Stimulated activated CD4-positive, alpha-beta T cell treated with anti-CD3 and anti-CD28 coated beads, Interleukin-12 subunit alpha, Interleukin-12 subunit beta, amount 100 ng/mL, for 24 hours (primary cell): ENCODE data around the gene PANK1.
"Not testable (repeated sequence)": the region's sequence is repeated elsewhere in the genome, so short reads cannot be mapped to it uniquely, and the experiment has no call there.

Source experiments
- DNase-seq, 2 experiments: peaks; one replicate each; pipeline ENCODE4 v3.0.0-alpha.2; 2020; ENCODE audit warnings: low read depth in 2 of 2

The PANK1 gene

DNA sequence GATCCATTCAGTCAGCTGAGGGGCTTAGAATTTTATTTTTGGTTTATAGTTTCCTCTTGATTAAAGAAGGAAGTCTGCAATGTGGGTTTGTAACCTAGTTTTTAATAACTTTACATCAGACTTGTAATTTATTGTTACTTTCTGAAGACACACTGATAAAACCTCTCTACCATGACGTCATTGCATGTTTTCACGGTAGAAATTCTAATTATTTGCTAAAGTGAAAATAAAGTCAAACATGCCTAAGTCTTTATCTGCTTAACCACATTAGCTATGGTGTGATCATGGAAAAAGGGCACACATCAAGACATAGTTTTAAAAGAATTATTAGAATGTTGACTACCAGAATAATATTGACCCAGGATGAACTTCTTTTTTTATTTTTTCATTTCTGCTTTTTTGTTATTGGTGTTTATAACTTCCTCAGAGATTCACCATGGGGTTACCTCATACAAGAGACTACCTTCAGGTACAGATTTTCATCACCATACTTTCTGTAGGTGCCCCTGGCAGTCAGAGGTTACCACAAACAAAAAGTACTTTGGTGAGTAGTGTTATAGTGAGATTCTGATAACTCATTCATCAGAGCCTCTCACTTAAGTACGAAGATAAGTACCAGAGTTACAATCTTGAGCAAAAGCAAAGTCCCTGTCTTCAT, 7.0 kb upstream of the PANK1 start:
- no peak for DNase-seq

GRCh38 chr10:89651205-89651915, 6.3 kb upstream of the PANK1 start:
- no peak for DNase-seq

- no peak for DNase-seq
These were observed 4.0 kb upstream of the PANK1 start for GRCh38 chr10:89649051-89649450.

- no peak for DNase-seq
These were observed 3.0 kb upstream of the PANK1 start for GRCh38 chr10:89648074-89648473.

DNA sequence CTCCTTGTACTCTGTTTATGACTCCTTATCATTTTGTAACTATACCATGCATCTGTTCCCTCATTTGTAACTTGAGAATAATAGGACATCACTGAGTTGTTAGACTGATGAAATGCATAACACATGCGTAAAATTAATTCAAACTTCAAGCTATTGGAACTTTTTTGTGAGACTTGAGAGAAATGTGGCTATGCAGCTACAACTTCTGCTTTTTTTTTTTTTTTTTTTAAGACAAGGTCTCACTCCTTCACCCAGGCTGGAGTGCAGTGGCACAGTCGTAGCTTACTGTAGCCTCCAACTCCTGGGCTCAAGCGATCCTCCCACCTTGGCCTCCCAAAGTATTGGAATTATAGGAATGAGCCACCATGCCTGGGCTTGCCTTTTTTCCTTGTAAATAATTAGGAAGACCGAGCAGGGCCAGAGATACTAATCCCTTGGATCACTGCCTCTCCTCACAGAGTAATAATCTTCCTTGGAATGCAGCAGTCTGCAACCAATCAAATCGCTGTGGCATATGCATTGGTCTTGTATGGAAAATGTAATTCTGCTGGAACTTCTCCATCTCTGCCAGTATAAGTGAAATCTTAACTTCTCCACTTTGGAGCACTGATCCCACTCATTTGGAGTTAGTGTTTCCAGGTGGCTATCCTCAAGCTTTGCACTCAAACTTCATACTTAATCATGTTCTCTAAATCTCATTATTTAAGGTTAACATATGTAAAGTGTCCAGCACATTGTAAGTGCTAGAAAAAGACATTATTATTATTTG, 2.0 kb upstream of the PANK1 start:
- no peak for DNase-seq

DNA sequence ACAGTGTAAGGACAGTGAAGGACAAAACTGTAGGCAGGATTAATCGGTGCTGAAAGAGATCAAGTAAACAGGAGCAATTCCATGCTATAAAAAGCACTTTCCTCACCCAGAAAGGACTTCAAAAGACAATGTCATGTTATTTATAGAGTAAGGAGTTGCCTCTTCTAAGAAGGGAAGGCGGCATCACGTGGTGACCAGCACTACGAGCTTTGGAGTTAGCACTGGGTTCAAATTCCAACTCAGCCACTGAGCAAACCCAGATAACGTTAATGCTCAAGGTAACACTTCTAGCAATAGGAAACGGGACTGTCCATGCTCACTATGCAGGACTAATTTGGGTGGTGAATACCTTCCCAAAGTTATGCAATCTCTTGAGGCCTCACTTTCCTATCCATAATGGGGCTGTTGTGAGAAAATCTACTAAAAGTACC, 715 bp upstream of the PANK1 start:
- no peak for DNase-seq

DNA sequence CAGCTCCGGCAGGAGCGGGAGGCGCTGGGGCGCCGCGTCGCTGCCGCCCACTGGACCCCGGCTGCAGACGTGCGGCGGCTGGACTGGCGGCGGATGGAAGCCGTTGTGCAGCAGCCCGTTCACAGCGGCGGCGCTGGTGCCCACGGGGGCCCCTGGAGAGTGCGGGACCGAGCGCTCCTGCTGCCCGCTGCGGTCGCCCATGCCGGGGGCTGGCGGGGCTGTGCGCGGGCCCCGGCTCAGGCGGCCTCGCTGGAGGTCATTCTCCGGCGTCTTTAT, 413 bp downstream of the PANK1 start:
- no peak for DNase-seq

DNA sequence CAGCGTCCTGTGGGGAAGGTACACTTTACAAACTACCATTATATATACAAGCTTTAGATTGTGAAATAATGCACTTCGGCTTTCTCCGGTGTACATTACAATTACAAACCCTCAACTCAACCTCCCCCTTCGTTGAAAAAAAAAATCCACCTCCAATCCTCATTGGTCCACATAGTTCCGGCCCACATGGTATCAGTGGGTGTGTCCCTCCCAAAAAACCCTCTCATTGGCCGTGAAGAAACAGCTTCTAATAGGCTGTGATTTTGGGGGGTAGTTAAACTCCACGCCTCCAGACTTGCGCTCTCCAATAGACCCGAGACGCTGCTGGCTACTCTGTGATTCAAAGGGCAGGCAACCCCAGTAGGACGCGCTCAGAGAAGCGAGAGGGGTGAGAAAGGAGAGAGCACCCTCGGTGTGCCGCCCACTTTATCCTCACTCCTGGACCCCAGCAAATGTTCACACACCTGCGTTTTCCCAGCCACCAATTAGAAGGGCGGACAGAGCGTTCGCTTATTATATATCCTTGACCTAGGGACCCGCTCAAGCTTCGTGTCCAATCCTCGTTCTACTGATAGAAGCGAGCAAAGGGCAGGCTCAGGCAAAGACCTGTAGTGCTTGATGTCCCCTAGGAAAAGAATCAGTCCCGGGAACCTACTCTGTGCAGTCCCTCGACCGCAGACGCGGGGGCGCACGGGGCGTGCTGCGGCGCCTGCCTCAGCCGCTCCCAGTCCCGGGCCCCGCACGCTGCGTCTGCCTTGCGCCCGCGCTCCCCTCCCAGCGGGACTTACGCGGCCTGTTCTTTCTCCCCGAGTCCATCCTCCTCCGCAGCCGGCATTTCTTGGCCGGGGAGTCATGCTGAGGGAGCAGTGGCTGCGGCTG, 991 bp downstream of the PANK1 start:
- DNase-seq = peak; percentile 24 to 61

GRCh38 chr10:89643431-89643811, 1.6 kb downstream of the PANK1 start:
- DNase-seq = no peak

GRCh38 chr10:89642193-89642592, 2.8 kb downstream of the PANK1 start:
- no peak for DNase-seq

DNA sequence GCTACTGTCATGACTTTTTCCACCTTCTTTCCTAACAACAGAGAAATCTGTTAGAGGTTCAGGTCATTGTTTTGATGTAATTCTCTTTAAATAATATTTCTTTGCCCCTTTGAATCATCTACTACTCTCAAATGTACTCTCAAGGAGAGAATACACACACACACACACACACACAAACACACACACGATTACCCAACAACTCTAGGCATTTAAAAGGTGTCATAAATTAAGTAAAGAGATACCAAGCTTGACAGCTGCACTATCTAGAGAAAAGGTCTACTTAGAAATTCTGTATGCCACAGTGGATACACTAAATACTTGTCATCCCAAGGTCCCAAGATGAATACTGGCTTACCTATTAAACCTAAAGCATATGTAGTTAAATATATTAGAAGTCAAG, 4.8 kb downstream of the PANK1 start:
- no peak for DNase-seq

DNA sequence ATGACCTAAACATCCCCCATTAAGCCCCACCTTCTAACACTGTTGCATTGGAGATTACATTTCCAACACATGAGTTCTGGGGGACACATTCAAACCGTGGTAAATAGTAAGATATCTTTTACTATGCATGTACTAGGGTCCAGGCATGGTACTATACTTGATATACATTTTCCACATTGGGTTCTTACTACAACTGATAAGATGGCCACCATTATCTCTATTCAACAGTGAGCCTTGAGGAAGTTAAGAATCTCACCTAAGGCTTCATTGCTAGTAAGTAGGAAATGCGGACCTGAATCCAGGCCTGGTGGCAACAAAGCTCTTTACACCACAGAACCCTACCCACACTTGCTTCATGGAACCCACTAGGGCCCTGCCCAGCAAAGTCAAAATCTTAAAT, 5.7 kb downstream of the PANK1 start:
- no peak for DNase-seq

DNA sequence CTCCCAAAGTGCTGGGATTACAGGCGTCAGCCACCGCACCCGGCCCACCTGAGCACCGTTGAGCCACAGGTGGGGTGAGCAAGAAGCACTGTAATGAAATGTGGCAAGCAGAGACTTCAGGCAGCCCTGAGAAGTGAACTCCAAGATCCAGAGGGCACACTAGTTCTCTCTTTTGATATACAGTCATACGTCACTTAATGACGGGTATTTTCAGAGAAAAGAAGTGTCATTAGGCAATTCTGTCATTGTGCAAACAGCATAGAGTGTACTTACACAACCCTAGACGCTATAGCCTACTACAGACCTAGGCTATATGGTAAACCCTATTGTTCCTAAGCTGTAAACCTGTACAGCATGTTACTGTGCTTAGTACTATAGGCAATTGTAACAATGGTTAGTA, 7.9 kb downstream of the PANK1 start:
- DNase-seq = no peak

GRCh38 chr10:89634637-89635036, 10.4 kb downstream of the PANK1 start:
- no peak for DNase-seq

DNA sequence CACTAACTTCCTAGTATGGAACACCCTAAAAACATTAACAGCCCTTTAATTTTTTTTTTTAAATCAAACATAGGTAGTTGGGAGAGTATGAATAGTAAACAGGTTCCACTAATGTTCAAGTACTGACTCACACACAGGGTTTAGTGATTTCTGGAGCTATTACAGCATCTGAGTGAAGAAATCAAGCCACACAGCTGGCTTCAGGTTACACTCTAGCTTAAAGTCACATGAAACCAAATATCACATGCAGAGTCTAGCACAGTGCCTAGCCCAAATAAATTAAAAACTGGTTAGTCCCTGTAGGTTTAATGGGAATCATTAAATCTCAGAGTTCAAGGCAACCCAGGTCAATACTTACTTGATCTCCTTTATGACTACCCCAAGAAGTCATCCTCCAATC, 11.6 kb downstream of the PANK1 start:
- no peak for DNase-seq

DNA sequence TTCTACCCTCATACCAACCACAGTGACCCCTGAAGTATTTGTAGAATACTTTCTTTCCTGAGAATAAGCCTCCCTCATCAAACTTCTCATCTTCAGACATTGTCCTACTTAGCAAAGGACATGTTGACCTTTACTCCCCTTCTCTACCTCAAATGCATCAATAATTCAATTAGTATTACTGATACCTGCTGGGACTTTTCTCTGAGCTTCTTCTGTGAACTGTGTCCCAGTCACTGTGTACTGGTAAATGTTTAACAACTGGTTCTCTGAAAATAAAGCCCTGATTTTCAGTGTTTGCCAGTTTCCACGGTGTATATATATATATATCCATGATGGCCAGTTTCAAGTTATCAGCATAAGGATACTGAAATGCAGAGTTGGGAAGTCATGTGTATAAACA, 12.2 kb downstream of the PANK1 start:
- DNase-seq = no peak

- DNase-seq = no peak
These were observed 17.2 kb downstream of the PANK1 start for GRCh38 chr10:89627830-89628229.

DNA sequence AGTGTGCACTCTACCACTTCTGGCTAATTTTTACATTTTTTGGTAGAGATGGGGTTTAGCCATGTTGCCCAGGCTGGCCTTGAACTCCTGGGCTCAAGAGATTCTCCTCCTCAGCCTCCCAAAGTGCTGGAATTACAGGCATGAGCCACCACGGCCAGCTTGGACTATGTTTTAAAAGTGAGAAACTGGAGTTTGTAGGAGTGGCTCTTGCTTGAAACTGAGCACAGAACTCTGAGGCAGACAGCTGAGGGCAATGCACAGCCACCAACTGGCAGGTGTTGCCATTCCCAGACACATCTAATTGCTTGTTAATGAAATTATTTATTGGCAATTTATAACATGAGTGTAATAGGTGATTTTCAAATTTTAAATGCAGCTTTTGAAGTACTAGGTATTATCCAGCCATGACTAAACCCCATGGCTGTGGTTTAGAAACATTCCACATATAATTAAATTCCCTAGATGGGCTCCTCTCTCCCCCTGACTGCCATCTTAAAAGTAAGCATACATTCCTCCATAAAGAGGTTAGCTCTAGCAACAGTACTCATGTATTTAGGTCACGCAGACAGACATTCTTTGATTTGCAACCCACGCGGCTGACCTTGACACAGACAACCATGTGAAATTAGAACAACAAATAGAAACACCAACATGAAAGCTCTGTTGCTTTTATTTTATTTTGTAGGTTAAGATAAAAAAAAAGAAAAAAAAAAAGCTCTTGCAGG, 19.8 kb downstream of the PANK1 start:
- no peak for DNase-seq

DNA sequence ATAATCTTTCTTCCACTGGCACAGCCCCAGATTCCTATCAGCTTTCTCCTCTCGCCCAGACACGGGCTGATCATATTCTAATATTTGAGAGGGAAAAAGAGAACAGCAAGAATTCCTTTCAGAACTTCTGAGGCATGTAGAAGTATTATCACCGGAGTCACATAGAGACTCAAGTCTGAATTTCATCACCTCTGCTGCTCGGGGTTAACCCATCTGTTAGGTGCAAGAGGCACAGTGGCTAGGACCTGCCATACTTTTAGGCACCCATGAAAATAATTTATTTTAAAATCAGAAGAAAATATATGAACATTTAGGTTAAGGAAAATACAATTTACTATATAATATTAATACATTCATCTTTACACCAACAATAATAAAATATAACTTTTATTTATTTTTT, 21.0 kb downstream of the PANK1 start:
- no peak for DNase-seq

GRCh38 chr10:89622151-89622550, 22.9 kb downstream of the PANK1 start:
- DNase-seq = no peak

GRCh38 chr10:89621438-89621837, 23.6 kb downstream of the PANK1 start:
- DNase-seq = no peak

DNA sequence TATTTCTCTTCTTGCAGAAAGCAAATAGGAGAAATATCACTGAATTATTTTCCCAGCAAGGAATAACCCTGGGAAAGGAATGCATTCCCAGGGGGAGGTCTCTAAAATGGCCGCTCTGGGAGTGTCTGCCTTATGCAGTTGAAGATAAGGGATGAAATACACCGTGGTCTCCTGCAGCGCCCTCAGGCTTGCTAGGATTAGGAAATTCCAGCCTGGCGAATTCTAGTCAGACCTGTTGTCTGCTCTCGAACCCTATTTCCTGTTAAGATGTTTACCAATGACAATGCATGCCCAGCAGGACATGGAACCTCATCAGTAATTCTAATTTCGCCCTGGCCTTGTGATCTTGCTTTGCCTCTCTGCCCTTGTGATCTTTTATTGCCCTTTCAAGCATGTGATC, 24.7 kb downstream of the PANK1 start:
- DNase-seq = not testable (repeated sequence)
